Bronchial epithelial cell (primary cell): ENCODE measurements around the gene DNAJC9. TPM values are rescaled to one million over a fixed set of nuclear protein-coding genes. Genes with fewer than 3 reads are reported as not detected.

ENCODE experiments used
- DNase-seq: peaks from one replicate; pipeline ENCODE4 v3.0.0-alpha.2; 2010; ENCODE audit warnings: low read depth
- FAIRE-seq: peaks from 2 replicates; lab custom pipeline; 2011; peaks lifted over from hg19 to GRCh38; lab: Jason Lieb, UNC
- H3K27me3 ChIP-seq: 2 replicates; pipeline ENCODE4 v1.5.1; 2011; ENCODE audit warnings: low read length; ENCODE audit not compliant: control insufficient read depth, insufficient read depth
- H3K36me3 ChIP-seq: 2 replicates; pipeline ENCODE4 v1.5.1; 2011; ENCODE audit warnings: low read length; ENCODE audit not compliant: control insufficient read depth, insufficient read depth
- H3K4me3 ChIP-seq: 2 replicates; pipeline ENCODE4 v1.5.1; 2011; ENCODE audit warnings: mild to moderate bottlenecking, low read depth, low read length, control low read depth
- CTCF ChIP-seq: IDR thresholded peaks from 2 replicates; pipeline ENCODE4 v1.5.1; 2011; ENCODE audit warnings: mild to moderate bottlenecking, moderate library complexity, low read length, control low read depth, inconsistent platforms; ENCODE audit not compliant: insufficient read depth, severe bottlenecking
- total RNA-seq: library from RNA; depleted of rRNA; stranded (reverse); fragments of >200 nt; gene quantifications from 2 replicates; pipeline ENCODE4 v1.2.1, GENCODE V29; 2014

The DNAJC9 gene
- total RNA-seq, 1 donor from 2014 or later, result 35.0 TPM

DNA sequence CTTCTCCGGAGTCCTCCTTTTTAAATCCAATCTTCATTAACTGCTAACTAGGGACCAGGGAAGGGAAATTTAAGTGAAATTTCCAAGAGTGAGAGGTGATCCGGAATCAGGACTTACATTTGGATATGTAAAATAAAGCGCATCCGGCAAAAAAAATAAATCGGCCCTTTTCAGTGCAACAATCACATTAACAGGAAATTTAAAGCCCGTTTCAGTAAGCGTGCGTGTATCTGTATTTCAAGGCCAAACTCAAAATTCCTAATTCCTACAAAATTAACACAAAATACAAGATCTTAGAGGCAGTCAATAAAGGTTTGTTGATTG lies 771 bp downstream of the DNAJC9 start:
- DNase-seq, result no peak
- no peak for FAIRE-seq
- peak overlapping the region; percentile 86 for H3K4me3 ChIP-seq
- peaks cover 1% of the 10 kb centered on the region for H3K36me3 ChIP-seq
- H3K27me3 ChIP-seq, result no peaks in the 10 kb centered on the region
- no peak for TF ChIP-seq CTCF

DNA sequence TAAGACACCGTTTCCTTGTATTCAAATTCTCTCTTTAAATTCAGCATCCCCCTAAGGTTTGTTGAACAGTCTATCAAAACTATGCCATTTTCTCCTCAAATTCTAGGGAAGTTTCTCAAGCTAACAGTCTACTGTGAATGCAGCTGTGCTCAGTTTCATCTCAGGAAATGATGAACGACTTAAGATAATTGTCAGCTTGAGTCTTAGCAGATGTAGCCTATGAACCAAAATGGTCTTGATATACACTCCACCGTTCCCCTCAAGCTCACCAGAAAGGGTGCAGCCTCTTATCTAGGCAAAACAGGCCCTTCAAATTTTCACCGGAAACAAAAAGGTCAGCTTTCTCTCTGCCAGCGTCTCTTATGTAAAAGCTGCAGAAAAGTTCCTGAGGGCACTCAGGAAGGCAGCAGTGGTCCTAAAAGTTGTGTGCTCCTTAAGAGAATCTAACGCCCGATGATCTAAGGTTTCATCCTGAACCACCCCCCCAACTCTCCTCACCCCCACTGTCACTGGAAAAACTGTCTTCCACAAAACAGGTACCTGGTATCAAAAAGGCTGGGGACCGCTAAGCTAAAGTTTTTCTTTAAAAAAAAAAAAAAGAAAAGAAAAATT lies 2.1 kb downstream of the DNAJC9 start:
- Histone ChIP-seq H3K4me3 (no peak overlapping the region), H3K36me3 (peaks cover 3% of the 10 kb centered on the region), H3K27me3 (no peaks in the 10 kb centered on the region)
- no peak for TF ChIP-seq CTCF
- FAIRE-seq (no peak), DNase-seq (no peak)

GRCh38 chr10:73239908-73240307 lies 7.1 kb downstream of the DNAJC9 start:
- peaks cover 5% of the 10 kb centered on the region for H3K36me3 ChIP-seq
- no peaks in the 10 kb centered on the region for H3K27me3 ChIP-seq
- DNase-seq (no peak), FAIRE-seq (no peak)
- TF ChIP-seq CTCF, result no peak
- no peak overlapping the region for H3K4me3 ChIP-seq

GRCh38 chr10:73238990-73239566 lies 8.0 kb downstream of the DNAJC9 start:
- FAIRE-seq, result no peak
- TF ChIP-seq CTCF, result no peak
- DNase-seq, result no peak
- peaks cover 7% of the 10 kb centered on the region for H3K36me3 ChIP-seq
- H3K27me3 ChIP-seq, result no peaks in the 10 kb centered on the region
- H3K4me3 ChIP-seq, result no peak overlapping the region

- Histone ChIP-seq H3K4me3 (no peak overlapping the region), H3K27me3 (no peaks in the 10 kb centered on the region), H3K36me3 (peaks cover 7% of the 10 kb centered on the region)
- FAIRE-seq (no peak), DNase-seq (no peak)
- TF ChIP-seq CTCF, result no peak
Measured at GRCh38 chr10:73234695-73235094, 12.4 kb downstream of the DNAJC9 start.

DNA sequence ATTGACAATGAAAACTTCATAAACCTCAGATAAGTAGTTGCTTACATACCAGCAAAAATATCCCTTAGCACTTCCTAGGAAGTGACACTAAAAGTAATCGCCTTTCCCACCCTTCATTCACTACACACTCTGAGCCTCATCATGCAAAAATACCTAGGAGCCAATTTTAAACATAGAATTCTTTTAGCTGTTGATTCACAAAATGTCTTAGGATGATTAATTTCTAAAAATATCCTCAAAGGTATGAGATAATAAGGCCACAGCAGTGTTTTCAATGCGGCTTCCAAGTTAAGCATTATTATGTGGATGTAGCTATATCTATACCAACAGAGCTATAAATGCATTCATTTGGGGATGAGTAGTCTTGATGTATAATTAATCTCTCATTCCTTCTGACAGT lies 13.2 kb downstream of the DNAJC9 start:
- no peak for FAIRE-seq

More for the DNA sequence above, 13.2 kb downstream of the DNAJC9 start:
- DNase-seq, result no peak
- H3K27me3 ChIP-seq, result no peaks in the 10 kb centered on the region
- no peak for TF ChIP-seq CTCF
- H3K4me3 ChIP-seq, result no peak overlapping the region
- peaks cover 7% of the 10 kb centered on the region for H3K36me3 ChIP-seq
